GM12801 (cell line): ENCODE results near the gene ARMS2.

Source experiments
- TF ChIP-seq, protein P1 (sequence below): IDR thresholded peaks from one replicate; pipeline ENCODE4 v1.5.1; 2011; ENCODE audit warnings: control low read depth; ENCODE audit not compliant: insufficient read length; ENCODE audit errors: extremely low read depth

ARMS2 gene

GRCh38 chr10:122421054-122421625 is 33.3 kb upstream of the ARMS2 start:
- TF ChIP-seq, protein P1, sequence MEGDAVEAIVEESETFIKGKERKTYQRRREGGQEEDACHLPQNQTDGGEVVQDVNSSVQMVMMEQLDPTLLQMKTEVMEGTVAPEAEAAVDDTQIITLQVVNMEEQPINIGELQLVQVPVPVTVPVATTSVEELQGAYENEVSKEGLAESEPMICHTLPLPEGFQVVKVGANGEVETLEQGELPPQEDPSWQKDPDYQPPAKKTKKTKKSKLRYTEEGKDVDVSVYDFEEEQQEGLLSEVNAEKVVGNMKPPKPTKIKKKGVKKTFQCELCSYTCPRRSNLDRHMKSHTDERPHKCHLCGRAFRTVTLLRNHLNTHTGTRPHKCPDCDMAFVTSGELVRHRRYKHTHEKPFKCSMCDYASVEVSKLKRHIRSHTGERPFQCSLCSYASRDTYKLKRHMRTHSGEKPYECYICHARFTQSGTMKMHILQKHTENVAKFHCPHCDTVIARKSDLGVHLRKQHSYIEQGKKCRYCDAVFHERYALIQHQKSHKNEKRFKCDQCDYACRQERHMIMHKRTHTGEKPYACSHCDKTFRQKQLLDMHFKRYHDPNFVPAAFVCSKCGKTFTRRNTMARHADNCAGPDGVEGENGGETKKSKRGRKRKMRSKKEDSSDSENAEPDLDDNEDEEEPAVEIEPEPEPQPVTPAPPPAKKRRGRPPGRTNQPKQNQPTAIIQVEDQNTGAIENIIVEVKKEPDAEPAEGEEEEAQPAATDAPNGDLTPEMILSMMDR, result no peak

GRCh38 chr10:122421742-122422141 is 32.7 kb upstream of the ARMS2 start:
- TF ChIP-seq, protein P1, result no peak

DNA sequence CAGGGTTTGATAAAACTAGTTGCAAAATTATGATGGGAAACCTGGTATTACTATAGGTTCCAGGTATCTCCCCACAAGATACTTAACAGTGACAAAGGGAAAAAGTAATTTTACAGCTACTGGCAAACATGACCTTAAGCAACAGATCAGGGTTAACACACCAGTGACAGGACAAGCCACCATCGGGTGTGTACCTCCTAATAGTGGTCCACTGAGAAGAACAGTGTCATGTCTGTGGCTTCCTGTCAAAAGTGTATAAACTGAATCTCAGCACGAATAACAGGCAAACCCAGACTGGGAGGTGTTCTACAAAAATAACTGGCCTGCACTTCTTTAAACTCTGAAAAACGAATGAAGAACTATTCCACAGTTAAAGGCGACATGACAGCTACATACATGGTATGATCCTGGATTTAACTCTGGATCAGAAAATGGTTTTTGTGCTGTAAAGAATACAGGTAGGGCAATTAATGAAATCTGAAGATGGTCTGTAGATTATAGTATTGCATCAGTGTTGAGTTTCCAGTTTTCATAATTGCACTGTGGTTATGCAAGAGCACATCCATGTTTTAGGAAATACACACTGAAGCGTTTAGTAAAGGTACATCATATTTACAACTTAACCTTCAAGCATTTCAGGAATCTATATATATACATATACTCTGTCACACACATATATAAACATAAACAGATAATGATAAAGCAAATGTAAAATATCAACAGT is 32.0 kb upstream of the ARMS2 start:
- TF ChIP-seq, protein P1, result no peak

GRCh38 chr10:122424059-122424458 is 30.4 kb upstream of the ARMS2 start:
- TF ChIP-seq, protein P1, result no peak

- TF ChIP-seq, protein P1, result no peak
These were observed 27.6 kb upstream of the ARMS2 start for GRCh38 chr10:122426829-122427228.

DNA sequence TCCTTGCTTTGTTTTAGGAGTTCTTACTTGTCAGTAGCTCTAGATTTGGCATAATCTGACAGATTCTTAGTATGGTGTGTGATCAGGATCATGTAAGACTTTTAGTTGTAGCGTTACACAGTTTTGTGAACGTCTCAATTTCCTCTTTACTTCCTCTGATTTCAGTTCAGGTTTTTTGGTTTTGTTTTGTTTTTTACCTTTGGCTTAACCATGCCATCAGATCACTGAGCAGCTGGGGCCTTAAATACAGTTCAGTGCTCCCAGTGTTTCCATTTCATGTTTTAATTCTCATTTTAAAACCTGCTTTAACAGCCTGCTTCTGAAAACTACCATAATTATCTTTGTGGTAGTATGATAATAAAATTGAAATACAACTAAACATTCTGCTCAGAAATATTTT is 27.2 kb upstream of the ARMS2 start:
- TF ChIP-seq, protein P1, result no peak

DNA sequence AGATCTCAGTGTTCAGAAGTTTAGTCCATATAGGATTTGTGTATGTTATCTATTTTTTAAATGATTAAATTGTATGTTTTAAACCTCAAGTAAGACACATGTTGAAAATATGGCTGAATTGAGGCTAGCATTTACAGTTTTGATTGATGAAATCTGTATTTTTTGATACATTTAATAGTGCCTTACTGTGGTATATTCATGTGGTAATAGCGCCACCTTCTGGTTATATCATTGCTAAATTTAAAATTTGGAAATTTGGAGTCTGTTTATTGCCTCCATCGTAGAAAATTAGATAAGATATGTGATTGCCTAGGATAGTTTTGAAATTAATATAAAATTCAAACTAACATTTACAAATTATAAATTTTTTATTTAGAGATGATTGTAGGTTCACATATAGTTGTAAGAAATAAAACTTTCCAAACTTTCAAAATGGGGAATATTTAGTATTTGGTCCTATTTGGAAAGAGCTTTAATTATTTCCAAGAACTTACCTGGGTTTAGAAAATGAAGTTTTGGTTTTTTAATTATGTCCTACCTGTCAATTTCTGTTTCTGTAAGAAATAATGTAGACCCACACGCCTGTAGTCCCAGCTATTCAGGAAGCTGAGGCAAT is 19.1 kb upstream of the ARMS2 start:
- TF ChIP-seq, protein P1, result no peak
